Embryonic facial prominence (tissue), 1 donor: ENCODE measurements around the gene CACNA2D2.

Experiments
- DNase-seq: peaks from one replicate; pipeline ENCODE4 v3.0.0-alpha.2; 2016; ENCODE audit errors: extremely low spot score

CACNA2D2 gene

DNA sequence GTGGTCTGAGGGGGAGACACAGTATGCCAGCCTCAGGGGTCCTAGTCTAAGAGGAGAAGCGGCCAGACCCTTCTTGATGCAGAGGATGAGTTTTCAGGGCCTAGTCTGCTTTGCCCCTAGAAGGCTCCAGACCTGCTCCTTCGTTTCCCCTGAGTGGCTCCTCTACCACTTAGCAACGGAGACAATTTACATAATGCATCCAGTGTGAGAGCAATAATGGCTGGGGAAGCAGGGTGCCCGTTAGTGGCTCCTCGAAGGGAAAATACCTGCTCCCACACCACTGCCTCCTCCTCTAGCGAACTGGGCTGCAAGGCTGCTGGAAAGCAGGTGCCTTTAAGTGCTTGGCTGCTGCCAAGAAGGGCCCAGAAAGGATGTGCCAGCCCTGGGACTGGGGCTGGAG lies 38.9 kb downstream of the CACNA2D2 start:
- no peak for DNase-seq

- no peak for DNase-seq
Measured at GRCh38 chr3:50459785-50460184, 43.6 kb downstream of the CACNA2D2 start.

DNA sequence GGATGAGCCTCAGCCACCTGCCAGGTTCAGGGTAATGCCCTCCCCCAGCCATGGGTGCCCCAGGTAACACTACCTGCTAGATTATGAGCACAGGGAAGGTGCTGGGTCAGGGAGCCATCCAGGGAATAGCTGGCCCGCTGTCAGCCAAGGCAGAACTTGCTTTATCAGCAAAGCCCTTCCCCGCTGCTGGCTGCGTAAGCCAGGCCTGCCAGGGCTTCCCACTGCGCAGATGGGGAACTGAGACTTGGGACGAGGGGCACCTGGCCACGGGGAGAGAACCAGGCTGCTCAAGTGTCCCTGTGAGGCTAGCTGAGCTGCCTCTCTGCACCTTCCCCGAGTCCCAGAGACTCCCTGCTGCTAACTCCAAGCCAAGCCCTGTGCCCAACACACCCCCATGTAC lies 45.4 kb downstream of the CACNA2D2 start:
- no peak for DNase-seq

- no peak for DNase-seq
Measured at GRCh38 chr3:50455161-50456018, 48.0 kb downstream of the CACNA2D2 start.

DNA sequence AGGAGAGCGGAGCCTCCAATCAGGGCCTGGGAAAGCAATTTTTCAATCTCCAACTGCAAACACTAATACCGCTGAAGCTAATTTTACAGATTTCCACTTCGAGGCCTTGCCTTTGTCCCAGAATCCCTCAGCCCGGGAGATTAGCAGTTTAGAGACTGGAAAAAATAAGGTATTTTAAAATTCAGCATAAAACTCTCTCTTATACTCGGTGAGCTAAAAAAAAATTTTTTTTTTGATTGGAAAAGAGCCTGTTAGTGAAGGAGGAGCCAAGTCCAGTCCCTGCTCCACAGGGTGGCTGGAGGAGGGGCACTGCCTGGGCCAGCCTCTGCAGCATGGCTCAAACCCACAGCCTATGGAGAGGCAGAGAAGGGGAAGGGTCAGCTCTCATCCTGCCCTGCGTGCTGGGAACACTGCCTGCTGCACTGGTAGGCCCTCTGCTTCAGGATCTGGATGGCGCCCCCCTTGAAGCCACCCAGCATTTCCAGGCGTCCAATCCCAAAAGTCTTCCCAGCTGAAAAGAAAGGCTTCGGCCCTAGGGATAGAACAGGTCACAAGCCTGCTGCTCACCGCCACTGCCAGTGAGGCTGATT lies 48.9 kb downstream of the CACNA2D2 start:
- no peak for DNase-seq

DNA sequence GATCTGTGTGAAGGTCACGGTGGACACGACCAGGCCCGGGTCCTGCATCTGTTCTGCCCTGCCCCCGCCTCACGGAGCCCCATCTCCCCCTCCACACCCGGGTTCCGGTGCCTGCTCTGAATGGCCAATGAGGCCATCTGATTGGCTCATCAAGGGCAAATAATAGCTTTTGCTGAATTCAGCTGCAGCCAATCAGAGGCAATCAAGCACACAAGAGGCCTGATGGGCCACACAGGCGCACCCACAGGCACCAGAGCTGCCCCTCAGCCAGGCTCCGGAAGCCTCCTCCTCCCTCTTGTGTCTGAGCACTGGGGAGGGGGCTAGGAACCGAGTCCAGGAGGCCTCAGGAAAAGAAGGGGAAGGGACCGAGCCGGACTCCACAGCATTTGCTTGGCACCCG lies 49.5 kb downstream of the CACNA2D2 start:
- DNase-seq = no peak

DNA sequence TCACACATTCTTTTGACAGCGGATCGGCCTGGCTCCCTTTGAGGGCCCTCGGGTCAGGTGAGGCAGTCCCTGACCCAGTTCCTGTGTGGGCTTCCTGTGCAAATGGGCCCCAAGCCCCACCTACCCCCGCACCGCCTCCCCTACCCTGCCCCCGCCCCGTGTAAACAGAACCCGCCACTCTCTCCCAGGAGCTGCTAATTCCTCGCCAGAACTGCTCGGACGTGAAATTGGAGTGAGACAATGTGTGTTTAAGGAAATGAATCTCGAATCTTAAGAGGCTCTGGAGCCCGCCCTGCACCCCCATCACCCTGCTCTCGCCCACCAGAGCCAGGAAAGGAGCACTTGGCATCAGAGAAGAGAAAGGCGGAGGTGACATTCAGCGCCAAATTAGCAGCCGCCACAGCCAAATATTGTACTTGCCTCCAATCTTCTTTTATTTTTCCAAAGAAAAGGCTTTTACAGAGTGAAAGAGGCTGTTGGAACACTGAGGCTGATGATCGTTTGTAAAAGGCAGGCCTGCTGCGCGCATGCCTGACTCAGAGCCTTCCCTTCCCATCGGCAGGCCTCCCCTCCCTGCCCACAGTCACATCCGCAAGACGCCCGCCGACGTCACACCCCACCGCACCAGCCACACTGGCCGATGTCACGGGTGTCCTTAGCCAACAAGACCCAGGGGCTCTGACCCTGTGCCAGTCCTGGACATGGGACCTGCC lies 53.1 kb downstream of the CACNA2D2 start:
- no peak for DNase-seq

GRCh38 chr3:50448752-50449539 lies 54.5 kb downstream of the CACNA2D2 start:
- DNase-seq = no peak

DNA sequence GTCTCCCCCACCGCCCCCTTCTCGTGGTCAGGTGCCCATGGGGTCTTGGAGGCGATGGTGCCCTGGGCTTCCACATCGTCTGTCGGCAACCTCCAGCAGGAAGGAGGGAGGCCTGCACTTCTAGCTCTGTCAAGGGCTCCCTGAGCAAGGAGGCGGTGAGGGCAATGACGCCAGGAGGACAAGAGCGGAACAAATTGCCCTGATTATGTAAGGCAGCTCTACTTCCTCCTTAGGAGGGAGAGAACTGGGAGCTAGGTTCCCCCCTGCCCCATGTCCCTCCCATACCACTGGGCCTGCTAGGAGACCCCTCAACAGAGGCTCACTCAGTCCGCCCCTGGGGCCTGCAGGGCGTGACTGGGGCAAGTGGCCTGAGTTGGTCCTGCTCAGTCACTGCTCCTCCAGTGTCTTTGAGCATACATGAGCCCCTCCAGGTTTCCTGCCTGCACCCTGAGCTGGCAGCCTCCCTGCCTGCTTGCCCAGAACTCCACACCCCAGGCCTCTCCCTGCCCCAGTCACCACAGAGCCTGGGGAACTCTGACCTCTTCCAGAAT lies 56.1 kb downstream of the CACNA2D2 start:
- DNase-seq = no peak

DNA sequence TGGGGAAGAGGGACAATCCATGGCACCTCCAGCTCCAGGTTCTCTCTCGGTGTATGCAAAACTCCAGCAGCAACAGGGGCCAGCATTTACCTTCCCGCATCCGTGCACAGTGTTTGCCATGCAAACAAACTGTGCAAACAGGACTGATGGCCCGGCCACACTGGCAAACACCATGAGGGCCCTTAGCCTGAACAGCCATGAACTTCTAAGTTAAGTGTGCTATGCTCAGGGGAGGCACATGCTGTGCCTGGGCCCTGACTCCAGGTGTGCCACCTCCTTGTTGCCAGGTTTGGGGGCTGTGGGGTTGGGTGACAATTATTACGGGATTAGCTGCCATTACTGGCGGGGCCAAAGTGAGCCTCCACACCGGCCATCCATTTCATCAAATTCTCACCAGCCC lies 57.5 kb downstream of the CACNA2D2 start:
- no peak for DNase-seq

GRCh38 chr3:50444782-50445181 lies 58.7 kb downstream of the CACNA2D2 start:
- DNase-seq = no peak

- no peak for DNase-seq
Measured at GRCh38 chr3:50444213-50444612, 59.2 kb downstream of the CACNA2D2 start.

GRCh38 chr3:50442945-50443579 lies 60.4 kb downstream of the CACNA2D2 start:
- no peak for DNase-seq

GRCh38 chr3:50441424-50442217 lies 61.8 kb downstream of the CACNA2D2 start:
- DNase-seq = no peak

GRCh38 chr3:50436114-50436674 lies 67.2 kb downstream of the CACNA2D2 start:
- no peak for DNase-seq

- peak; percentile 32 for DNase-seq
Measured at GRCh38 chr3:50435371-50436113, 67.9 kb downstream of the CACNA2D2 start.

DNA sequence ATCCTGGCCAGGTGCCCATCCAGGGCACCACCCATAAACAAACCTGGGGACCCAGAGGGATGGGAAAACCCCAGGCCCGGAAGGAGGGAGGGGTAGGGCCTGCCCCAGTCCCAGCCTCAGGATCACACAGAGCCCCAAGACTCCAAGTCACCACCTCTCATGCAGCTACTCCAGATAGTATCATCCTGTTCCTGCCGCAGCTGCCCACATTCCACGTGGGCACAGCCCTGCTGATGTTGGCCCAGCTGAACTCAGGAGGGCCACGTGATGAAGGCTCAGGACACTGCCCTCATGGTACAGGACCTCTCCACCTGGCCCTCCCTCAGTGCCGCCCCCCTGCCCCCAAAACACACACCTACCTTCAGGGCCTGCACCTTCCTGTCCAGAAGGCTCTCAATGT lies 69.5 kb downstream of the CACNA2D2 start:
- no peak for DNase-seq

DNA sequence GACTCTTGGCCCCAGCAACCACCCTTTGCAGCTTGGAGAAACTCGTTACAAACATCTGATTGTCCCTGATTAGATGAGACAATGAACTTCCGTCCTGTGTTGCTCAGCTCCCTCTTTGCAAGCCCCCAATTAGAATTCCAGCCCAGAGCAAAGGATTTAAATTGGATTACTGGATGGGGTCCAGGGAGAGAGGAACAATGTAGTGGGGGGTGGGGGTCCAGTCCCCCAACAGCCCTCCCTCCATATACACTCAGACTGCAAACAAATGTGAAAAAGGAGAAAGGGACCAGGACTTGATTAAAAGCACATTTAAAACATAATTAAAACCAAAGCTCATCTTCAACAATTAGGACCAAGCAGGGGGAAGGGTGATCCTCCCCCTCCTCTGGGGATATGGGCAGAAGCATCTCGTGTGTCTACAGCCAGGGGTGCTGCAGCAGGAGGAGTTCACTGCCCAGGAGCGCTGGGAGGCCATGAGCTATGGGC lies 72.4 kb downstream of the CACNA2D2 start:
- DNase-seq = peak; percentile 42

DNA sequence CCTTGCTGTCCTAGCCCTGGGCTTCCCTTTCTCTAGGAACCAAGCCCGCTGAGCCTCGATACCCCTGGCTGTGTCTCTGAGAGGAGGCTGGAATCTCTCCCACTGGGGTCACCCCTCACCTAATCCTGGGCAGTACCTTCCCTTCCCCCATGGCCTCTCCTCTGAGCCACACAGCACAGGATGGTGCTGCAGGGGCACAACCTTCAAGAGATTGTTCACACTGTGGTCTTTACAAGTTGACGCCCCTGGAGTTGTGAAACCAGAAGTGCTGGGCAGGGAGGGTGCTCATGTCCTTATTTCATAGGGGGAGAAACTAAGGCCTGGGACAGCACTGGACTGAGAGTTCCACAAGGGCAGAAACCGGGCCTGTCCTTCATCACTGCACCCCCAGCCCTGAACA lies 73.2 kb downstream of the CACNA2D2 start:
- DNase-seq = no peak
